Muscle of leg (tissue), 11 donors: ENCODE measurements around the gene CAMK2A. TPM values are rescaled to one million over a fixed set of nuclear protein-coding genes. Genes with fewer than 3 reads are reported as not detected.

Experiments used
- DNase-seq: peaks from one replicate; pipeline ENCODE4 v3.0.0; 2013
- H3K27ac ChIP-seq: one replicate; pipeline ENCODE4 v1.5.1; 2013; ENCODE audit warnings: mild to moderate bottlenecking, low read length, control low read depth
- H3K27me3 ChIP-seq: one replicate; pipeline ENCODE4 v1.6.1; 2013; ENCODE audit warnings: low read length; ENCODE audit not compliant: control insufficient read depth, insufficient read depth
- H3K36me3 ChIP-seq: one replicate; pipeline ENCODE4 v1.6.1; 2013; ENCODE audit warnings: low read length; ENCODE audit not compliant: control insufficient read depth, insufficient read depth
- H3K4me1 ChIP-seq: one replicate; pipeline ENCODE4 v1.6.1; 2013; ENCODE audit warnings: low read length; ENCODE audit not compliant: control insufficient read depth, insufficient read depth
- H3K4me3 ChIP-seq: one replicate; pipeline ENCODE4 v1.5.1; 2013; ENCODE audit warnings: low read length, control low read depth
- H3K9me3 ChIP-seq: replicated peaks from 2 replicates; pipeline ENCODE4 v1.6.1; 2013; ENCODE audit warnings: low read depth, low read length; ENCODE audit not compliant: control insufficient read depth
- WGBS: methylation state at CpG from one replicate; pipeline ENCODE4 v1.1.5; 2013; ENCODE audit warnings: missing lambda C conversion rate; ENCODE audit not compliant: insufficient coverage; 5-methylcytosine and 5-hydroxymethylcytosine counted together
- polyA plus RNA-seq, 8 donors: library from polyadenylated mRNA; unstranded; fragments of 120-200 nt; gene quantifications; one replicate each; pipeline versions ENCODE4 v1.2.1 to v1.2.3, GENCODE V29; 2013; ENCODE audit warnings: inconsistent platforms in 1 of 8, low replicate concordance in 1 of 8; ENCODE audit not compliant: insufficient read length in 8 of 8, insufficient read depth in 1 of 8
- total RNA-seq: library from RNA; stranded (reverse); fragments of 120-200 nt; gene quantifications from one replicate; pipeline ENCODE4 v1.2.4, GENCODE V29; 2013

CAMK2A gene
- total and polyA plus RNA-seq, 9 donors = 38.5 to 79.9 (median 58.4) TPM

DNA sequence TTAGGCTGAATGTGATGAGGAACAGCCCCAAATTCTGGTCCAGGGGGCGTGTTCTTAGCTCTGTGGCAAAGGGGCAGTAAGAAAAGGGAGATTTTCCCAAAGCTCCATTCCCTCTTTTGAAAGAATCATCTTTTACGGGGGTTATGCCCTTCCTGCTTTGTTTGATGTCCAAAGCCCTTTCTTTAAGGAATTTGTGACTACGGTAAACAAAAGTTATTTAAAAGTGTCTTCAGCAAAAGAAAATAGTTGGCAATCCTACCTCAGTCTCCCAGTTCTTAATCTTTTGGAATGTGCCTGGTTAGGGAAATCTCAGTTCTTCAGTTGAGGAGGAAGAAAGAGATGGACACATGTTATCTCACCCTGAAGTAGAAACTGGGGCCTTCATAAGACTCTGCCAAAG, 37.6 kb upstream of the CAMK2A start:
- WGBS = no CpG with 5 or more reads among the region's 3 CpGs
- DNase-seq = no peak
- Histone ChIP-seq H3K4me3 (no peak overlapping the region), H3K4me1 (no peaks in the 10 kb centered on the region), H3K27ac (no peak overlapping the region), H3K27me3 (no peaks in the 10 kb centered on the region), H3K36me3 (no peaks in the 10 kb centered on the region), H3K9me3 (no peaks in the 10 kb centered on the region)

DNA sequence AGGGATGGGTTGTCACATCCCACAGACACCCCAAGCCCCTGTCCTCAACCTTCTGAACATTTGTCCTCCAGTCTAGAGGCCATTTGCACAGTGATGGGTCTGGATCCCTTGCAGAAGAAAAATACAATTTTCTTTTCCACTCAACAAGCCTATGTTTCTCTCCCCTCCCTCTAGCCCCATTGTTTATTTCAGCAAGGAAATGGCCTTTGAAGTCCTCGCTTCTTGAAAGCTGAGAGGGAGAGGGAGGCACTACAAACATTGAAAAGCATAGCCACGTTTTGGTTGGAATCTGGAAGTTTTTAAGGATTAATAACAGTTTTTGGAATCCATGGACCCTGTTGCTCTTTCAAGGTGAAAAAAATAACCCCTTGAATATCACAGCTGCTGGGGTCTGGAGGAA, 37.1 kb upstream of the CAMK2A start:
- Histone ChIP-seq H3K27ac (no peak overlapping the region), H3K9me3 (no peaks in the 10 kb centered on the region), H3K36me3 (no peaks in the 10 kb centered on the region), H3K4me1 (no peaks in the 10 kb centered on the region), H3K4me3 (no peak overlapping the region), H3K27me3 (no peaks in the 10 kb centered on the region)
- DNase-seq = no peak
- 14% methylated on average over 1 of the region's 2 CpGs for WGBS

- WGBS = 69% methylated on average over 4 of the region's 4 CpGs
- Histone ChIP-seq H3K27ac (no peak overlapping the region), H3K9me3 (no peaks in the 10 kb centered on the region)
These were observed 35.9 kb upstream of the CAMK2A start for GRCh38 chr5:150325426-150325825.

DNA sequence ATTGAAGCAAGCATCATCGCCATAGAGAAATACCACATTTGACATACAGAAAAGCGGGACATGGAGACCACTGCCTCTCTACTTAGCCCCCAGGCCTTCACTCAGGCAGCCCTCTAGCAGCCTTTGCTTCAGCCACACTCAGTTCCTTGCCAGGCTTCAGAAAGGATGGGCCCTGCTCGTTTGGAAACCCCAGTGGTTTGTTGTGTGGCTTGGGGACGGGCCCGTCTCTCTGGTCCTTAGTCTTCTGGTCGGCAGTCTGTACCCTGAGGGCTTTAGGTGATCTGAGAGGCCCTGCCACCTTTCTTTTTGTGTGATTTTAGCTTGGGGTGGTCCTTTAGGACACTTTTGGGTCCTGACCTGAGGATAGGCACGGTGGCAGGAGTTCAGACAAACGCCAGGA, 34.2 kb upstream of the CAMK2A start:
- Histone ChIP-seq H3K36me3 (no peaks in the 10 kb centered on the region), H3K4me3 (no peak overlapping the region), H3K27me3 (no peaks in the 10 kb centered on the region), H3K27ac (no peak overlapping the region), H3K9me3 (no peaks in the 10 kb centered on the region), H3K4me1 (peaks cover 15% of the 10 kb centered on the region)
- DNase-seq = no peak
- 83% methylated on average over 6 of the region's 8 CpGs for WGBS

More at GRCh38 chr5:150325426-150325825, 35.9 kb upstream of the CAMK2A start:
- Histone ChIP-seq H3K27me3 (no peaks in the 10 kb centered on the region), H3K4me3 (no peak overlapping the region), H3K4me1 (peaks cover 3% of the 10 kb centered on the region), H3K36me3 (no peaks in the 10 kb centered on the region)
- no peak for DNase-seq

- no peaks in the 10 kb centered on the region for H3K36me3 ChIP-seq
- no peaks in the 10 kb centered on the region for H3K9me3 ChIP-seq
- H3K27ac ChIP-seq = no peak overlapping the region
- H3K4me1 ChIP-seq = peaks cover 16% of the 10 kb centered on the region
- H3K4me3 ChIP-seq = no peak overlapping the region
- no peaks in the 10 kb centered on the region for H3K27me3 ChIP-seq
- DNase-seq = no peak
- no CpG with 5 or more reads among the region's 6 CpGs for WGBS
These were observed 33.5 kb upstream of the CAMK2A start for GRCh38 chr5:150323092-150323491.

GRCh38 chr5:150322202-150322601, 32.6 kb upstream of the CAMK2A start:
- Histone ChIP-seq H3K36me3 (no peaks in the 10 kb centered on the region), H3K9me3 (no peaks in the 10 kb centered on the region), H3K27me3 (no peaks in the 10 kb centered on the region), H3K4me3 (no peak overlapping the region), H3K27ac (no peak overlapping the region), H3K4me1 (peaks cover 16% of the 10 kb centered on the region)
- DNase-seq = no peak

DNA sequence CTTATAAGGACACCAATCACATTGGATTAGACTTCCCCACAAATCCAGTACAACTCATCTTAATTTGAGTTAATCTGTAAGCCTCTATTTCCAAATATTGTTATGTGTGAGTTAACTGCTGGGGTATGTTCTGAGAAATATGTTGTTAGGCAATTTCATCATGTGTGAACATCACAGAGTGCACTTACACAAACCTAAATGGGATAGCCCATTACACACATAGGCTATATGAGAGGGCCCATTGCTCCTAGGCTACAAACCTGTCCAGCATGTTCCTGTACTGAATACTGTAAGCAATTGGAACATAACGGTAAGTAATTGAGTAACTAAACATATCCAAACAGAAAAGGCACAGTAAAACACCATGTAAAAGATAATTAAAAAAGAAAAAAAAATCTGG, 32.2 kb upstream of the CAMK2A start:
- no peaks in the 10 kb centered on the region for H3K27me3 ChIP-seq
- H3K27ac ChIP-seq = no peak overlapping the region
- no peak overlapping the region for H3K4me3 ChIP-seq
- H3K4me1 ChIP-seq = peaks cover 16% of the 10 kb centered on the region
- WGBS = no CpG with 5 or more reads among the region's 1 CpG
- H3K9me3 ChIP-seq = no peaks in the 10 kb centered on the region
- DNase-seq = no peak
- H3K36me3 ChIP-seq = no peaks in the 10 kb centered on the region

GRCh38 chr5:150321211-150321610, 31.6 kb upstream of the CAMK2A start:
- WGBS = 100% methylated on average over 1 of the region's 1 CpG
- Histone ChIP-seq H3K4me3 (no peak overlapping the region), H3K27ac (no peak overlapping the region), H3K27me3 (no peaks in the 10 kb centered on the region), H3K36me3 (no peaks in the 10 kb centered on the region), H3K9me3 (no peaks in the 10 kb centered on the region), H3K4me1 (peaks cover 16% of the 10 kb centered on the region)
- no peak for DNase-seq

DNA sequence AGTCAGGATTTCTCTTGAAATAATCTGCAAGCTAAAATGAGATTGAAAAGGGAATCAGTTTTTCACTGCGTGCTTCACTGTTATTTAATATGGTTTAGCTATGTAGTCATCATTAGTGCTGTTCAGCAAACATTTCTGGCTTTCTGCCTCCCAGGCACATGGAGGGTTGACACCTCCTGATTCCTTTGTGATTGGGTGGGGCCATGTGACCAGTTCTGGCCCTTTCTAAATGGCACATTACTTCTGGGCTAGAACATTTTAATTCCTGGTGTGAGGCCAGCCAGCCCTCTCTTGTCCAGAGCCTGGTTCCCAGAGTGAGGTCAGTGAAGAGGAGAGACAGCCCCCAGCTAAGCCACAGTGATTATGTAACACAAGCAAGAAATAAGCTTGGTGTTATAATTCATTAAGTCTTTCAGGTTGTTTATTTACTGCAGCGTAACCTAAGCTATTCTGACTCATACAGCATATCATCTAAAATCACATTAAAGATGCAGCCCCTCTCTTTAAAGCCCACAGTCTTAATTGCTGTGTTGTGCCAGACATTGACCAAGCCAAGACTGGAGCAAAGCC, 30.6 kb upstream of the CAMK2A start:
- Histone ChIP-seq H3K36me3 (no peaks in the 10 kb centered on the region), H3K27me3 (no peaks in the 10 kb centered on the region), H3K27ac (no peak overlapping the region), H3K9me3 (no peaks in the 10 kb centered on the region), H3K4me1 (peaks cover 16% of the 10 kb centered on the region), H3K4me3 (no peak overlapping the region)
- DNase-seq = peak; percentile 80
- WGBS = no CpG with 5 or more reads among the region's 2 CpGs

DNA sequence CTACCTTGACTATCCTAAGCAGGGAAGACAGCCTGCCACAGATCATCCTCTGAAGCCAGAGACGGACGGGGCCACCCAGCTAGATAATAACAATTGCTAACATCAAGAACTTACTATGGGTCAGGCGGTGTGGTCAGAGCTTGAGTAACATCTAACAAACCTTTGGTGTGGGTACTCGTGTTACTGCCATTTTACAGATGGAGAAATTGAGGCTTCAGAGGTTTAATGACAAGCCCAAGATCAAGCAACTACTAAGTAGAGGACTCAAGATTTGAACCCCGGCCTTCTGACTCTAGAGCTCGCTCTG, 29.9 kb upstream of the CAMK2A start:
- Histone ChIP-seq H3K4me3 (no peak overlapping the region), H3K4me1 (peaks cover 16% of the 10 kb centered on the region), H3K27me3 (no peaks in the 10 kb centered on the region), H3K9me3 (no peaks in the 10 kb centered on the region), H3K27ac (no peak overlapping the region), H3K36me3 (no peaks in the 10 kb centered on the region)
- WGBS = no CpG with 5 or more reads among the region's 6 CpGs
- DNase-seq = no peak
